HG02763 (cell line): ENCODE data around the gene DCAF17.

Experiments
- ATAC-seq: cut with Tn5 transposase; IDR thresholded peaks from one replicate; pipeline ENCODE4 v1.9.1; 2021; ENCODE audit warnings: mild to moderate bottlenecking, moderate library complexity; ENCODE audit not compliant: unreplicated experiment

Gene DCAF17, protein sequence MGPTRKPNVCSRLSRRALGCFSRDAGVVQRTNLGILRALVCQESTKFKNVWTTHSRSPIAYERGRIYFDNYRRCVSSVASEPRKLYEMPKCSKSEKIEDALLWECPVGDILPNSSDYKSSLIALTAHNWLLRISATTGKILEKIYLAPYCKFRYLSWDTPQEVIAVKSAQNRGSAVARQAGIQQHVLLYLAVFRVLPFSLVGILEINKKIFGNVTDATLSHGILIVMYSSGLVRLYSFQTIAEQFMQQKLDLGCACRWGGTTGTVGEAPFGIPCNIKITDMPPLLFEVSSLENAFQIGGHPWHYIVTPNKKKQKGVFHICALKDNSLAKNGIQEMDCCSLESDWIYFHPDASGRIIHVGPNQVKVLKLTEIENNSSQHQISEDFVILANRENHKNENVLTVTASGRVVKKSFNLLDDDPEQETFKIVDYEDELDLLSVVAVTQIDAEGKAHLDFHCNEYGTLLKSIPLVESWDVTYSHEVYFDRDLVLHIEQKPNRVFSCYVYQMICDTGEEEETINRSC

DNA sequence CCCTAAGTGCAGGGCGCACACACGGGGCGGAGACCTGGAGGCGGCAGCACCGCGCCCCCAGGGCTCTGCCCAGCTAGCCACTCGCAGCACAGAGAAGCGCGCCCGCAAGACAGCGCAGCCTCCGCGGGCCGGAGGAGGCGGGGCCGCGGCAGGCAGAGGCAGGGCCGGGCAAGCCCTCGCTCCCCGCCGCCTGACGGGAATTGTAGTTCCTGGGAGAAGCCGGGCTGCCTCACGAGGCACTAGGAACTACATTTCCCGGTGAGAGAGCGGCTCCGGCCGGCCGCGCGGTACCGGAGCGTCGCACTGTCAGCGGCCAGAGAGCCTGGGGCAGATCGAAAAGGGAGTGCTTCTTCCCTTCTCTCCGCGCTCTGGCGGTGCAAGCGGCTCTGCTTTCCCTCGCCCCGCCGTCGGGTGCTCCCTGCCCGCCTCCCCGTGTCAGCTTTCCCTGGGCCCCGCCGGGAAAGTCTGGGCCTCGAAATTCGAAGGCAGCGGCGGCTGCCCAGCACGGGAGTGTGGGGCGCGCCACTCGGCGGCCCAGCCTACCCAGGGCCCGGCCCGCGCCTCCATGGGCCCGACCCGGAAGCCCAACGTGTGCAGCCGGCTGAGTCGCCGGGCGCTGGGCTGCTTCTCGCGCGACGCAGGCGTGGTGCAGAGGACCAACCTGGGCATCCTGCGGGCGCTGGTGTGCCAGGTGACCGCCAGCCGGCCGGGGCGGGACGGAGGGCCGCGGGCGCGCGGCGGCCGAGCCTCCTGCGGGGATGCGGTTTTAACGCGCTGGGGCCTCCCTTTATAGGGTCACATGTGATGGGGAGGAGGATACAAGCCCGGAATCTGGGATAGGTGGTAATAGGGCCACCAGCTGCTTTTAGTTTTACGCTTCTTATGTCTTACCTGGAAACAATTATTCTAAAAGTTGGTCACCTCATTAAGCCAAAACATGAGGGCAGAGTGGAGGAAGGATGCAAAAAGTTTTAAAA, at the start of gene DCAF17:
Gene DCAF17 (plus strand): TSS at position 214 of the 977 bp plus-strand sequence. CDS start 352 bp downstream, at position 566.
- peak; percentile 91 for ATAC-seq

DNA sequence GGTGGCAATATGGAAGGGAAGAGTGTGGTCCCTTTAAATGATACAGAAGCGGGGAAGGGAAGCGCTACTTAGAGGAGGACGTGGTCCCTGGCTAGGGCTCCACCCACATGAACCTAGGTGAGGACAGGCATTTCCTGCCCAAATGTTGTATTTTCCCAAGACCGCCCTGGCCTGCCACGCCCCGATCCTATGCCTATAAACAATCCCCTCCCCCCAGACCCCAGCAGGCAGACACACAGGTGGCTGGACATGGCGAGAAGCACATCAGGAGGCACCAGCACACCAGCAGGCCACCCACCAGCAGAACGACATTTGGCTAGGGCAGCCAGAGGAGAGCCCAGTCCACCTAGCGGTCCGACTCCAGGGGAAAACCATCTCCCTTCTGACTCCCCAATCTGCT, 47.4 kb upstream of the DCAF17 start:
- ATAC-seq, result no peak

DNA sequence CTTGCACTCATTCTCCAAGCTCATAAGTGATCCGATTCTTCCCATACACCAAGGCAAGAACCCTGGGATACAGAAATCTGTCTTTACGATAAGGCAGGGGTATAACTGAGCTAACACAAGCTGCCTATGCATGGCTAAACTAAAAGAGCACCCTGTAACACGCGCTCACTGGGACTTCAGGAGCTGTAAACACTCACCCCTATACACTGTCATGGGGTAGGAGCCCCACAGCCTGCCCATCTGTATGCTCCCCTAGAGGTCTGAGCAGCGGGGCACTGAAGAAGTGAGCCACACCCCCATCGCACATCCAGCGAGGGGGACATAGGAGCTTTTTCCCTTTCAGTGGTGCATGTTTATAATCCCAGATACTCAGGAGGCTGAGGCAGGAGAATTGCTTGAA, 47.0 kb upstream of the DCAF17 start:
- no peak for ATAC-seq

DNA sequence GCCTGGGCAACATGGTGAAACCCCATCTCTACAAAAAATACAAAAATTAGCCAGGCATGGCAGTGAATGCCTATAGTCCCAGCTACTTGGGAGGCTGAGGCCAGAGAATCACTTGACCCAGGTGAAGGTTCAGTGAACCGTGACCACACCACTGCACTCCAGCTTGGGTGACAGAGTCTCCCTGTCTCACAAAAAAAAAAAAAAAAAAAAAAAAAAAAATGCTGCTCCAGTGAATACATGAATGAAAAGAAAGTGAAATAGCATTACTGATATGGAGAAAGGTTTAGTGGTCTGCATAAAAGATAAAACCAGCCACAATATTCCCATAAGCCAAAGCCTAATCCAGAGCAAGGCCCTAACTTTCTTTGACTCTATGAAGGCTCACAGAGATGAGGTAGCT, 44.7 kb upstream of the DCAF17 start:
- peak; percentile 61 for ATAC-seq

DNA sequence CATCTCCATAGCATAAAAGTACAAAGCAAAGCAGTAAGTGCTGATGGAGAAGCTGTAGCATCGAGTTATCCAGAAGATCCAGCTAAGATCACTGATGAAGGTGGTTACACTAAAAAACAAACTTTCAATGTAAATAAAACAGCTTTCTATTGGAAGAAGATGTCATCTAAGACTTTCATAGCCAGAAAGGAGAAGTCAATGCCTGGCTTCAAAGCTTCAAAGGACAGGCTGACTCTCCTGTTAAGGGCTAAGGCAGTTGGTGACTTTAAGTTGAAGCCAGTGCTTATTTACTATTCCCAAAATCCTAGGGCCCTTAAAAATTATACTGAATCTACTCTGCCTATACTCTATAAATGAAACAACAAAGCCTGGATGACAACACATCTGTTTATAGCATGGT, 44.2 kb upstream of the DCAF17 start:
- peak; percentile 10 for ATAC-seq

DNA sequence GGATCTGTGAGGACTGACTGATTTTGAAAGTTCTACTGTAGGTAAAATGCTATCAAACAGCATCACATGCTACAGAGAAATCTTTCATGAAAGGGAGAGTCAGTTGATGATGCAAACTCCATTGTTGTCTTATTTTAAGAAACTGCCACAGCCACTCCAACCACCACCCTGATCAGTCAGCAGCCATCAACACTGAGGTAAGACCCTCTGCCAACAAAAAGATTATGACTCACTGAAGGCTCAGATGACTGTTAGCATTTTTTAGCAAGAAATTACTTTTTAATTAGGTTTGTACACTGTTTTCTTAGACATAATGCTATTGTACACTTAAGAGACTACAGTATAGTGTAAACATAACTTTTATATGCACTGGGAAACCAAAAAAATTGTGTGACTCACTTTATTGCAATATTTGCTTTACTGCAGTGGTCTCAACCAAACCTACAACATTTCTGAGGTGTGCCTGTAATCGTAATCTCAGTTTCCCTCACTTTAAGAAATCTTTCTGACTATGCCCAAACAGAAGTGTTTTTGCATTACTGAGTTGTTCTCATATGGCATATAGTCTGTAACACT, 43.0 kb upstream of the DCAF17 start:
- no peak for ATAC-seq

DNA sequence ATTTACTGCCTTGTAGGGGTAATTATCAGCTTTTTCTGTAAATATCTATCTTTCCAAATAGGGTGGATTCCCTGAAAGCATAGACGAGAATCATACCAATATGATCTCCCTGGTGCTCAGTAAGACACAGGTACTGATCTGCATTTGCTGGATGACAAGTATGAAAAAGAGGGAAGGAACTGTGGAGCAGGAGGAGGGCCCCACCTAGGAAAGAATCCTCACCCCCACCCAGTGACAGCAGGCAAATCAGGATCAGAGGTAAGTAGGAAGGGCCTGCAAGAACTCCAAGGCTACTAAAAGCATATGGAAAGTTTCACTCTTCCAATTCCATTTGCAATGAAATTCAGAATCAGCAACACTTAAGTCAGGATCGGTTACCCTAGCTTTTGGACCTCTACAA, 42.5 kb upstream of the DCAF17 start:
- no peak for ATAC-seq

DNA sequence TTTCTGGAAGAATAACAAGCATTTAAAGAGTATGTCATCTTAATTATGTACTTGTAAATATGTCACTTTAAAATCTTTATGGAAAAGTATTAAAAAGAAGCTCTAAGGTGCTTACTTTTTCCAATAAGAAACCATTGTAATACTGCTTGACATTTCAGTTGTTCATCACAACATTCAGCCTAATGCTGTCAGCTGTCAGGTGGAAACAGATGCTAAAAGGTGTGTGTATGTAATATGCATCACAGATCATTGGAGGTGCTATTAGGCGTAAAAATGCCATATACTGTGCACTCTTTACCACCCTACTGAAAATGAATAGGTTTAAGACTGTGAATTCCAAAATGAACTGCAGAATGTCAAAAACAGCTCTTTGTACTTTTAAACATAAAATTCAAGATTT, 40.5 kb upstream of the DCAF17 start:
- no peak for ATAC-seq

DNA sequence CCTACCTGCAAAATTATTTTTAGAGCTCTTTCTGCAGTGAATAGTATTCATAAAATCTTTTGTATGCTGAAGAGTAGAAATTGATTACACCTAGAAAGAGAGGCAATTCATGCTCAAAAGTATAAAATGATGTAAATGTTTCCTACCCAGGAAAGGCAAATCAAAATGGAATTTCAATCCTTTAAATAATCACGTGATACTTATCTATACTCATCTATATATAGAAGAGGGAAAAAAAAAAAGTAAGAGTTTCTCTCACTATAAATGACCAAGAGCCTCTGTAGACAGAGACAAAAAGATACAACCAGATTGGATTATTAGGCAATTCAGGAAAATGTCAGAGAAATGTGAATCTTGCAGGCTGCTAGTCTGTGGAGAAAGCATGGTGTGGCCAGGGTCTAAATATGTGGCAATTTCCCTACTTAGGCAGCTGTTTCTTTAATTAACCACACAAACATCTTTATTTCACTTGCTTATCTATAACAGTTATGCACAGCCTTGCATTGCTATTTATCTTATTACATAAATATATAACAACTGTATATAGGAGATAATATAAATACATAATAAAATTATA, 39.8 kb upstream of the DCAF17 start:
- ATAC-seq, result no peak

DNA sequence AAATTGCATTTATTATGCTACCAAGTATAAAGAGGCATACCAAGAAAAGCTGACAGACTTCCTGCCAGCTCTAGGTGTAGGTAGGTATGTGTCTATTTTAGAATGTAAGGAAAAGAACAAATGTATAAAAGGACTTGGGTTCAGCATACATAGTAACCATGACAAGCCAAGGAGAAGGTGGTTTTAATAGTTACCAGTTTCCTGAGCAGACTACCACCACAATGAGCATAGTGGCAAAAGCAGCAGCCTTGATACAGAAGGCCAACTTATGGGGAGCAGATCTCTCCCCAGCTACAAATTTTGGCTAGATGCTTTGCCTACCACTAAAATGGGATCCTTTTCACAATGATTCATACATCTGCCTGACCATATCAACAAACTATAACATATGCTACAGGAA, 34.7 kb upstream of the DCAF17 start:
- no peak for ATAC-seq

DNA sequence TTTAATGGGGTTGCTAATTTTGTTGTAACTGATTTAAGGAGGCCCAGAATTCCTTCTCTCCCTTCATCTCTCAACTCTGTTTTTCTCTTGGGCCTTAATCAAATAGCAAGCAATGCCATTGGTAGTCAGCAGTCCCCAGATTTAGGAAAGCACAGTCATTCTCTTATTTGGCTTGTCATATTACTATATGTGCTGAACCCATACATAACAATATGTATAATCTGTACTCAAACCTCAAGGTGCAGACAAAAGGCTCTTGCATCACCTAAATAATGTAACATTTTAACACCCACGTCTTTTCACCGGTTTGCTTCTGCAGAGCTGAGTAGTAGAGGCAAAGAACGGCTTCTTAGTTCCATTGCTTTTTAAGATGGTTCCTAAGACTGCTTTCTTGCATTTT, 33.6 kb upstream of the DCAF17 start:
- ATAC-seq, result no peak

DNA sequence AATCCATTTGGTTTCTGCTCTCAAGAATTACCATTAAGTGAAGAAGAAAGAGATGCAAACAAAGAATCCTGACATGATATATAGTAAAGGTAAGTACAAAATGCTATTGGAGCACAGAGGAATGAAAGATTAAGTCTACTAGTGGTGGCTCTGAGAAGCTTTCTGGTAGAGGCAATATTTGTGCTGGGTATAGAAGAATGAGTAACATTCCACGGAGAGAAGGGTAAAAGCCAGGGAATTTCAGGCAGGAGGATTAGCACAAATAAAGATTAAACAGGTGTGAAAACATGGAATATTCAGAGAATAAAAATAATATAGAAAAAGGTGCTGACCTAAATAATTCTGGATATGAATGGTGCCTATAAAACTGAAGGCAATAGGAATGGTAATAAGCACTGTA, 32.1 kb upstream of the DCAF17 start:
- ATAC-seq, result no peak

DNA sequence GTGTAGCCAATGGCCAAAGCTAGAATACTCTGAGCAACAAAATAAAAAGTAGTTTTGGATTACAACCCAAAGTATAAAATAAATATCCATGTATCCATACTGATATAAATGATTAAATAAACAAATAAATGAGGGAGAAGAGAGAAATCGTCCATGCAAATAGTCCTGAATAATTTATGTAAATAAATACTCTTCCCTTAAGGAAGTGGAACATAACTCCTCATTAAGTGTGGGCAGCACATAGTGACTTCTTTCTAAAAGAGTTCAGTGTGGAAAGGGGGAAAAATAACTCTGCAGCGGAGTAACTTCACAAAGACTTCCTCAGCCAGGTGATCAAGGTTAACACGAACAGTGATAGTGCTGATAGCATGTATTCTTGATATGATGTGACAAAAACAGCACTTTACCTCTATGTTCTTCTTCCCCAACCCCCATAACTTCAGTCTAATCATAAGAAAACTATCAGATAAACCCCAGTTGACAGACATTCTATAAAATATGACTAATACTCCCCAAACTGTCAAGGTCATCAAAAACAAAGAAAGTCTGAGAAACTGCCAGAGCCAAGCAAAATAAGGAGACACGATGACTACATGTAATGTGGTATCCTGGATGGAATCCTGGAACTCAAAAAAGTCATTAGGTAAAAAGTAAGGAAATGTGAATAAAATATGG, 31.0 kb upstream of the DCAF17 start:
- ATAC-seq, result no peak

DNA sequence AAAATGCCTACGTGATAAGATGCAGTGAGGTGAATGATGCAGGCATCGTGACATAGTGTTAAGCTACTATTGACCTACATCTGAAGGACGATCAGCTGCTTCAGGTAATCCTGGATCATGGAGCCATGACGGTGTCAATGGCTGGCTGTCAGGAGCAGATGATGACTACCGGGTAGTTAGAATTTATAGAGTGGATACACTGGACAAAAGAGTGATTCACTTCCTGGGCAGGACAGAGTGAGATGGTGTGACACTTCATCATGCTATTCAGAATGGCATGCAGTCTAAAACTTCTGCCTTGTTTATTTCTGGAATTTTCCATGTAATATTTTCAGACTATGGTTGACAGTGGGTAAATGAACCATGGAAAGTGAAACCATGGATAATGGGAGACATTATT, 29.8 kb upstream of the DCAF17 start:
- no peak for ATAC-seq

DNA sequence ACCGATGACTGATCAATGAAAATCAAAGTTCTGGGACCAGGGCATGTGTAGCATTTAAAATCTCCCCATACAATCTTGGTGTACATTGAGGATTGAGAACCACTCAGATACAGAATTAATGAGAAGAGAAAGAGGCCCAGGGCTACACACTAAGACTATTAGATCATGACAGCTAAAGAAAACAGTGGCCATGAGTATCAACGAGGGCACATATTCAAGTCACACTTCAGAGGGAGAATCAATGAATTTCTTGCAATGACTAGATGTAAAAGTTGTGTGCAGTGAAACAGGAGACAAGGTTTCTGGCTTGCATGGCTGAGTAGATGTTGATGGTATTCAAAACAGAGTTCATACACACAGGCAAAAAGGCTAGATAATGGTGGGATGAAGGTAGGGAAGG, 29.3 kb upstream of the DCAF17 start:
- no peak for ATAC-seq

DNA sequence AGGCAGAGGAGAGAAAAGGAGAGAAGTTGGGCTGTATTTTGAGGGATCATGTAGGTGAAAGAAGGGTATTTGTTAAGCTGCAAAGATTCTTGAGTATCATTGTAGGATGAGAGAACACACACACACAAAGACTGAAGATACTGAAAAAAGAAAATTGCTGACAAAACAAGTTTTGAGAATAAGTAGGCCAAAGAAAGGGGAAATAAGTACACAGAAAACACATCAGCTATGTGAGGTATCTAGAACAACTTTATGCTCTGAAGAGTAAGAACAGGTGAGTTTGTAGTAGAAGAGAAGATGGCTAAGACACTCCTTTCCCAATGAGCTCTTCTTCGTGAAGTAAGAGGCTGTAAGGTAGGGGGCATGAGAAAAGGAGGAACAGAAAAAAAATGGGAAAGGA, 28.5 kb upstream of the DCAF17 start:
- no peak for ATAC-seq

DNA sequence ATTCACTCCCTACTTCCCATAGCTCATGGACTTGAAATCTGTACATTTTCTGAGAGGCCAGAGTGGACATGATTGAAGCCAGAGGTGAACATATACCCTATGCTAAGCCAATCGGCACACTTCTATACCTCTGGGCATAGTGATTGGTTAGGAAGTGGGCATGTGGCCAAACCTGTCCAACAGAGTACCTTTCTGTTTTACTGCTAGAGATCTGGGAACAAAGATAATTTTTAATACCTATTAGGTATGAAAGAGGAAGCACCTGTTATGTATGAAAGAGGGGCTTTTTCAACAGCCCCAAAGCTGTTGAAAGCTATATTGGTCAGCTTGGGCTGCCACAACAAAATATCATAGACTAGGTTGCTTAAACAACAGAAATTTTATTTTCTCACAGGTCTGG, 28.0 kb upstream of the DCAF17 start:
- ATAC-seq, result peak; percentile 39

DNA sequence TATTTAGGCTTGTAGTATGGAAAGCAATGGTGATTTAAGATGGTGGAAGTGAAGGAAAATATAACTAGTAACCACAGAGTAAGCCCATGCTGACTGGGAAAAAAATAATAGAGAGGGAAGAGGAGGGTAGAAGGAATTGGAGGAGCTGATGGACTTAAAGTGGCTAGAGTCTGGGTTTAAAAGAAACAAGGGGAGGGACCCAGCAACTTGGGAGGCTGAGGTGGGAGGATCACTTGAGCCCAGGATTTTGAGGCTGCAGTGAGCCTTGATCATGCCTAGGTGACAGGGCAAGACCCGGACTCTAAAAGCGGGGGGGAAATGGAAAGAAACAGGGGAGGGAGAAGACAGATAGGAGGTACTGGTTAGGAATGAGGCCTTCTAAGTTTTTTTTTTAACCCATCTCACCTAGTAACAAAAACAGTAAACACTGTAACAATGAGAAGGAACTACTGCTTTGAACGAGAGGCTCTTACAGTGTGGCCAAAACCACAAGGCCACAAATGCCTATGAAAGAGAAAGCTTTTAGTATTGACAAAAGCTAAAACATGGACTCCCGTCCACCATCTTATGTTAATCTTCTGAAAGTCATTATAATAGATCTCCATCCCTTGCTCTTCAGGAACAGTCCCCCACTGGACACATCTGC, 26.9 kb upstream of the DCAF17 start:
- ATAC-seq, result peak; percentile 63

DNA sequence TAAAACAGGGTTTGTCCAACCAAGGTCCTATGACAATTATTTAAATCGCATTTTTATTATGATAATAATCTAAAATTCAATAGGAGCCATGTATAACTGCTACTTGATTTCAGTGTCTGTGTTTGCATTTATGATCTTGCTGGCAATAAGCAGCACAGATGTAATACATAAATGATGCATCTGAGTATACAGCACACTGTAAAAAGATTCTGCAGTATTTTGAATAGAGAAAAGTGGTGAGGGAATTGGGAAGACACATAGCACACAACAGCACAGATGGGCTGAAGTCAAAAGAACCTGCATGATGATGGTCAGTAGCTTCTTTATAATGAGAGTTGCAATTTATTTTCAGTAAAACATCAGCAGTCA, 26.4 kb upstream of the DCAF17 start:
- no peak for ATAC-seq

DNA sequence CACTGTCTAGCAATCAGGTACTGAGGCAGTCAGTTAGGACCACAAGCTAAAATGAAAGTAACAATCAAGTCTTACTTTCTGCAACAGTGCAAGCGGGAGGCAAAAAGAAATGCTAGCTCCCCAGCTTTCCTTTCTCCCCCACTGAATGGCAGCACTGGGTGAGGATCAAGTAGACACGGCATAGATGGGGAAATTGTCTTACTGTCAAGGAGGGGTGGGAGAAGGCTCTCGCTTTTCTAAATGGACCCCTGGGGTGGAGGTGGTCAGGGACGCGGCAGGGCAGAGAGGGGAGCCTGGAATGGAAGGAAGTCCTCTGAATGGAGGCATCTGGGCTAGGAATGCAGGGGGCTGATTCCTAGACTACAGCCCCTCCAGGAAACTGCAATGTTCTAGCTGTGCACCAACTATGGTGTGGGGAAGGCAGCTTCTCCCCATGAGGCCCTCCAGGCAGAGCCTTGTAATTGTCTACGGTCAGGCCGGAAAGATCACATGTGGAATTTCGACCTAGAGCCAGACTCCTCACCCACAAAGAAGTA, 24.5 kb upstream of the DCAF17 start:
- no peak for ATAC-seq
